NAMALWA (cell line): ENCODE results near the gene SEPTIN3.

Experiments used
- DNase-seq: peaks from one replicate; pipeline ENCODE4 v3.0.0-alpha.2; 2015; ENCODE audit warnings: low spot score

The SEPTIN3 gene

GRCh38 chr22:41969110-41969646 is at the start of gene SEPTIN3:
SEPTIN3 (plus strand) TSS chr22:41969443; CDS start chr22:41971493, 2,050 bp downstream.
- DNase-seq: no peak

GRCh38 chr22:41920271-41920976 is 48.8 kb upstream of the SEPTIN3 start:
- DNase-seq: peak; percentile 66

- peak; percentile 57 for DNase-seq
Measured at GRCh38 chr22:41922328-41922727, 46.9 kb upstream of the SEPTIN3 start.

- DNase-seq: no peak
Measured at GRCh38 chr22:41922940-41923594, 46.2 kb upstream of the SEPTIN3 start.

GRCh38 chr22:41923595-41924276 is 45.5 kb upstream of the SEPTIN3 start:
- no peak for DNase-seq

GRCh38 chr22:41925783-41926460 is 43.3 kb upstream of the SEPTIN3 start:
- peak; percentile 88 for DNase-seq

- no peak for DNase-seq
Measured at GRCh38 chr22:41927813-41928212, 41.4 kb upstream of the SEPTIN3 start.

- no peak for DNase-seq
Measured at GRCh38 chr22:41928593-41929417, 40.4 kb upstream of the SEPTIN3 start.

- DNase-seq: peak; percentile 82
Measured at GRCh38 chr22:41929418-41929810, 39.8 kb upstream of the SEPTIN3 start.

GRCh38 chr22:41931701-41932269 is 37.5 kb upstream of the SEPTIN3 start:
- peak; percentile 77 for DNase-seq

GRCh38 chr22:41932353-41932752 is 36.9 kb upstream of the SEPTIN3 start:
- no peak for DNase-seq

- no peak for DNase-seq
Measured at GRCh38 chr22:41933411-41934177, 35.6 kb upstream of the SEPTIN3 start.

GRCh38 chr22:41934284-41935014 is 34.8 kb upstream of the SEPTIN3 start:
- peak; percentile 23 for DNase-seq

GRCh38 chr22:41935015-41935351 is 34.3 kb upstream of the SEPTIN3 start:
- DNase-seq: no peak

- peak; percentile 11 for DNase-seq
Measured at GRCh38 chr22:41935509-41935908, 33.7 kb upstream of the SEPTIN3 start.

- DNase-seq: peak; percentile 51
Measured at GRCh38 chr22:41936894-41937169, 32.4 kb upstream of the SEPTIN3 start.

GRCh38 chr22:41939981-41940831 is 29.0 kb upstream of the SEPTIN3 start:
- peak; percentile 98 for DNase-seq

GRCh38 chr22:41940832-41941765 is 28.1 kb upstream of the SEPTIN3 start:
- peak; percentile 93 for DNase-seq
